Peyer's patch (tissue), 4 donors: ENCODE measurements around the gene GRK6.

Source experiments
- POLR2A ChIP-seq, 2 donors: fragments of 450-650 bp; IDR thresholded peaks; one replicate each; pipeline ENCODE4 v1.5.1; 2017; ENCODE audit warnings: antibody characterized with exemption in 2 of 2, mild to moderate bottlenecking in 2 of 2, moderate library complexity in 2 of 2
- TF ChIP-seq, protein P1 (sequence below), 6 experiments: fragments of 450-650 bp in 4 of 6; fragments of 200-600 bp in 2 of 6; sonication (generic) in 1 of 6; IDR thresholded peaks; one replicate each; pipeline ENCODE4 v1.5.1; 2017 to 2019; ENCODE audit warnings: antibody characterized with exemption in 6 of 6, mild to moderate bottlenecking in 3 of 6, moderate library complexity in 1 of 6

DNA sequence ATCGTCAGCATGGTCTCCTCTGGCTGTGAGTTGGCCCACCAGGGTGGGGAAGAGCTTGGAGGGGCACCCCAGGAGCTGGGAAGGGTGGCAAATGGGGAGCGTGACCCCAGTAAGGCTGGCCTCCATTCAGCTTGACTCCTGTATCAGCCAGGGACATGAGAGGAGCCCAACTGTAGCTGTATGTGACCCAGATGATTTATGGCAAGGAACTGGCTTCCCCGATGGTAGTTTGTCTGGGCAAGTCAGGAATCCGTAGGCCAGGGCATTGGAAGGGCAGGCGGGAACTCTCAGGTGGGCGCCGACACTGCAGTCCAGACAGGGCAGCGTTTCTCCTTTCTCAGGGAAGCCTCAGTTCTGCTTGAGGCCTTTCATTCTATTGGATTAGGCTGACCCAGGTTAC lies 39.9 kb upstream of the GRK6 start:
- TF ChIP-seq, protein P1, sequence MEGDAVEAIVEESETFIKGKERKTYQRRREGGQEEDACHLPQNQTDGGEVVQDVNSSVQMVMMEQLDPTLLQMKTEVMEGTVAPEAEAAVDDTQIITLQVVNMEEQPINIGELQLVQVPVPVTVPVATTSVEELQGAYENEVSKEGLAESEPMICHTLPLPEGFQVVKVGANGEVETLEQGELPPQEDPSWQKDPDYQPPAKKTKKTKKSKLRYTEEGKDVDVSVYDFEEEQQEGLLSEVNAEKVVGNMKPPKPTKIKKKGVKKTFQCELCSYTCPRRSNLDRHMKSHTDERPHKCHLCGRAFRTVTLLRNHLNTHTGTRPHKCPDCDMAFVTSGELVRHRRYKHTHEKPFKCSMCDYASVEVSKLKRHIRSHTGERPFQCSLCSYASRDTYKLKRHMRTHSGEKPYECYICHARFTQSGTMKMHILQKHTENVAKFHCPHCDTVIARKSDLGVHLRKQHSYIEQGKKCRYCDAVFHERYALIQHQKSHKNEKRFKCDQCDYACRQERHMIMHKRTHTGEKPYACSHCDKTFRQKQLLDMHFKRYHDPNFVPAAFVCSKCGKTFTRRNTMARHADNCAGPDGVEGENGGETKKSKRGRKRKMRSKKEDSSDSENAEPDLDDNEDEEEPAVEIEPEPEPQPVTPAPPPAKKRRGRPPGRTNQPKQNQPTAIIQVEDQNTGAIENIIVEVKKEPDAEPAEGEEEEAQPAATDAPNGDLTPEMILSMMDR (IDR thresholded peaks at IDR 0.05) = no peak
- no peak for TF ChIP-seq POLR2A (IDR thresholded peaks at IDR 0.05)
